Heart right ventricle (tissue), 16 donors: ENCODE results near the gene VDR. TPM values are rescaled to one million over a fixed set of nuclear protein-coding genes. Genes with fewer than 3 reads are reported as not detected.
A peak's percentile ranks its signal among the peaks of the same experiment; 100 is the strongest.

ENCODE experiments used
- ATAC-seq, 8 donors: fragments of 200-7000 bp; cut with Tn5 transposase; one replicate each; pipeline ENCODE4 v1.9.1; 2020; ENCODE audit warnings: mild to moderate bottlenecking in 8 of 8, moderate library complexity in 8 of 8, moderate number of reproducible peaks in 1 of 8
- DNase-seq, 2 donors: peaks; one replicate each; pipeline ENCODE4 v3.0.0-alpha.2; 2020
- H3K27ac ChIP-seq, 10 donors: fragments of 200-600 bp; sonication (generic) in 2 of 10; one replicate each; pipeline versions ENCODE4 v1.5.0 to v1.8.0; 2020 to 2022; ENCODE audit warnings: mild to moderate bottlenecking in 3 of 10
- H3K27me3 ChIP-seq, 7 donors: fragments of 200-600 bp; one replicate each; pipeline ENCODE4 v1.8.0; 2021 to 2022; ENCODE audit warnings: mild to moderate bottlenecking in 2 of 7
- H3K36me3 ChIP-seq, 9 donors: fragments of 200-600 bp; sonication (generic) in 1 of 9; one replicate each; pipeline versions ENCODE4 v1.5.0 to v1.8.0; 2020 to 2022; ENCODE audit warnings: mild to moderate bottlenecking in 2 of 9
- H3K4me1 ChIP-seq, 9 donors: fragments of 200-600 bp; sonication (generic) in 1 of 9; one replicate each; pipeline versions ENCODE4 v1.5.0 to v1.8.0; 2020 to 2022; ENCODE audit warnings: mild to moderate bottlenecking in 4 of 9
- H3K4me3 ChIP-seq, 10 donors: fragments of 200-600 bp; sonication (generic) in 2 of 10; one replicate each; pipeline versions ENCODE4 v1.5.0 to v1.8.0; 2020 to 2022; ENCODE audit warnings: mild to moderate bottlenecking in 7 of 10, moderate library complexity in 2 of 10
- H3K9me3 ChIP-seq, 11 donors: fragments of 200-600 bp in 10 of 11; sonication (generic) in 2 of 11; one replicate each; pipeline versions ENCODE4 v1.5.0 to v1.8.0; 2013 to 2022; ENCODE audit warnings: mild to moderate bottlenecking in 2 of 11, control low read depth in 1 of 11, moderate library complexity in 1 of 11
- CTCF ChIP-seq, 9 donors: fragments of 200-600 bp; sonication (generic) in 2 of 9; IDR thresholded peaks; one replicate each; pipeline versions ENCODE4 v1.5.0 to v1.8.0; 2021 to 2022; ENCODE audit warnings: antibody characterized with exemption in 9 of 9, mild to moderate bottlenecking in 5 of 9, moderate library complexity in 1 of 9
- WGBS, 2 donors: extraction: QIAGEN DNeasy Blood & Tissue Kit; methylation state at CpG; one replicate each; pipeline ENCODE4 v1.1.7; 2013; ENCODE audit warnings: inconsistent platforms in 1 of 2; 5-methylcytosine and 5-hydroxymethylcytosine counted together
- intact Hi-C, 10 donors: fragments of 100-400 bp; cut with DNase I; formaldehyde crosslinking; loops; one replicate each; pipeline versions ENCODE4 v1.11.1 to v1.14.2; 2022
- polyA plus RNA-seq, 2 donors: library from polyadenylated mRNA; stranded (reverse); fragments of 200-250 nt; gene quantifications; one replicate each; pipeline ENCODE4 v1.2.3, GENCODE V29; 2013
- total RNA-seq, 10 donors: library from RNA; stranded (reverse); fragmentation: NEBNext Ultra II Directional in 3 of 10; extraction: Animal tissue kit (Norgen Biotek cat#: 25700) in 3 of 10; gene quantifications; one replicate each; pipeline versions ENCODE4 v1.2.1 to v1.2.4, GENCODE V29; 2021 to 2023
- donor health status: Arrhythmogenic right ventricular cardiomyopathy.
- donor health status: ischemic (EF 13 %, LVEDD 7.1; RV severe dilation, severe dysfunction).
- donor health status: healthy with polysubstance abuse.
- donor health status: DM: no; HTN: yes; CAD: no.
- donor health status: DM: no; HTN: no; CAD: no.
- donor health status: ischemic (EF 25% LVEDD 6.9; RV normal size, moderate dysfunction).
- donor health status: ischemic (EF 25% LVEDD 5.7; RV mildly dilated, moderate dysfunction).
- donor health status: healthy.
- donor health status: DM: yes; HTN: yes; CAD: no.
- donor health status: Ischemic cardiomyopathy.
- donor health status: ischemic (EF 35%, LVEDD 5.7; RV mildly dilated, moderate dysfunction).
- donor health status: nonischemic (EF 11% LVEDD 7.7; RV severe dilation, severe dysfunction).
- donor health status: DM: yes; HTN: yes; CAD: no.
- donor health status: PGD.
- donor health status: ischemic (EF 29% LVEDD 5.4; RV normal size, mild dysfunction).
- donor health status: nonischemic (EF 23%, LVEDD 6.1; RV moderate dilation, normal function).

VDR gene
- total and polyA plus RNA-seq, 12 donors: 0.08 to 3.0 (median 0.31) TPM

GRCh38 chr12:47793015-47793681, 111.6 kb downstream of the VDR start:
- ATAC-seq (no peak), DNase-seq (peak in 1 of 2 donors; percentile 7)
- Histone ChIP-seq H3K4me3 (no peak overlapping the region), H3K27ac (peak overlapping the region in 2 of 10 donors; percentile 10 to 36), H3K27me3 (no peaks in the 10 kb centered on the region), H3K9me3 (no peaks in the 10 kb centered on the region), H3K36me3 (peaks cover 0 to 99% (median 91%) of the 10 kb centered on the region in 9 donors), H3K4me1 (peaks cover 0 to 8% (median 0%) of the 10 kb centered on the region in 9 donors)
- WGBS, 2 donors: 80 to 87% methylated on average over 15 of the region's 15 CpGs
- intact Hi-C loops: no loop called here
- TF ChIP-seq CTCF (IDR thresholded peaks at IDR 0.05): no peak

GRCh38 chr12:47791874-47792273, 112.9 kb downstream of the VDR start:
- intact Hi-C loops: no loop called here
- Histone ChIP-seq H3K4me1 (peaks cover 0 to 10% (median under 1%) of the 10 kb centered on the region in 9 donors), H3K4me3 (no peak overlapping the region), H3K27me3 (no peaks in the 10 kb centered on the region), H3K9me3 (no peaks in the 10 kb centered on the region), H3K27ac (peak overlapping the region in 1 of 10 donors; percentile 21), H3K36me3 (peaks cover 0 to 100% (median 96%) of the 10 kb centered on the region in 9 donors)
- peak in 1 of 2 donors; percentile 12 for DNase-seq
- ATAC-seq: no peak
- no peak for TF ChIP-seq CTCF (IDR thresholded peaks at IDR 0.05)
- 93 to 94% methylated on average over 16 of the region's 16 CpGs for WGBS, 2 donors

Other genes with a start within 250 kb of the VDR start
- gene RPAP3, start 199.0 kb downstream of the VDR start, total RNA-seq: 10 to 100 TPM; 18.6 to 28.0 (median 21.8) TPM
- 10 to 100 TPM in 1 of 2 donors, 1 to 10 TPM in 1; 4.8 to 10.1 TPM for gene RPAP3, start 199.0 kb downstream of the VDR start, polyA plus RNA-seq
- under 1 TPM in 9 of 10 donors, not detected in 1; 0.11 to 0.56 (median 0.31) TPM for gene ENDOU, start 179.5 kb downstream of the VDR start, total RNA-seq
- gene ENDOU, start 179.5 kb downstream of the VDR start, polyA plus RNA-seq: under 1 TPM; 0.26 to 0.29 TPM
- gene RAPGEF3, start 146.1 kb downstream of the VDR start, total RNA-seq: 10 to 100 TPM in 9 of 10 donors, 1 to 10 TPM in 1; 9.5 to 54.9 (median 19.8) TPM
- 100 to 1,000 TPM in 1 of 2 donors, 10 to 100 TPM in 1; 22.4 to 173 TPM for gene RAPGEF3, start 146.1 kb downstream of the VDR start, polyA plus RNA-seq
- 10 to 100 TPM; 18.6 to 31.9 (median 22.1) TPM for gene SLC48A1, start 131.8 kb downstream of the VDR start, total RNA-seq
- gene SLC48A1, start 131.8 kb downstream of the VDR start, polyA plus RNA-seq: 10 to 100 TPM; 12.6 to 26.2 TPM
- 10 to 100 TPM; 26.9 to 50.7 (median 38.5) TPM for gene HDAC7, start 85.1 kb downstream of the VDR start, total RNA-seq
- gene HDAC7, start 85.1 kb downstream of the VDR start, polyA plus RNA-seq: 10 to 100 TPM; 40.4 to 75.6 TPM
- gene TMEM106C, start 58.6 kb upstream of the VDR start, total RNA-seq: 10 to 100 TPM; 22.3 to 61.8 (median 40.0) TPM
- gene TMEM106C, start 58.6 kb upstream of the VDR start, polyA plus RNA-seq: 10 to 100 TPM; 24.1 to 41.6 TPM
- gene COL2A1, start 99.5 kb upstream of the VDR start, total RNA-seq: under 1 TPM in 1 of 10 donors, not detected in 9; 0.17 TPM
- gene COL2A1, start 99.5 kb upstream of the VDR start, polyA plus RNA-seq: under 1 TPM; 0.03 to 0.07 TPM
- gene SENP1, start 201.1 kb upstream of the VDR start, total RNA-seq: 10 to 100 TPM in 2 of 10 donors, 1 to 10 TPM in 8; 7.1 to 10.7 (median 8.7) TPM
- gene SENP1, start 201.1 kb upstream of the VDR start, polyA plus RNA-seq: 1 to 10 TPM; 2.1 to 2.7 TPM
- 100 to 1,000 TPM; 508 to 948 (median 694) TPM for gene PFKM, start 214.4 kb upstream of the VDR start, total RNA-seq
- gene PFKM, start 214.4 kb upstream of the VDR start, polyA plus RNA-seq: 100 to 1,000 TPM; 121 to 185 TPM